SJSA1 (cell line): ENCODE measurements around the gene LRWD1. TPM values are rescaled to one million over a fixed set of nuclear protein-coding genes. Genes with fewer than 3 reads are reported as not detected.
"Not testable (repeated sequence)": the region's sequence is repeated elsewhere in the genome, so short reads cannot be mapped to it uniquely, and the experiment has no call there.

Source experiments
- DNase-seq, 2 experiments: peaks; one replicate each; pipeline ENCODE4 v3.0.0-alpha.2; 2015 to 2020; ENCODE audit warnings: low spot score in 2 of 2, low read depth in 1 of 2
- H3K27ac ChIP-seq: fragments of 250-450 bp; sonication (Bioruptor Pico); 2 replicates; pipeline ENCODE4 v1.5.1; 2020; ENCODE audit warnings: mild to moderate bottlenecking, moderate library complexity
- H3K27me3 ChIP-seq: fragments of 250-450 bp; sonication (Bioruptor Pico); replicated peaks from 2 replicates; pipeline ENCODE4 v1.5.1; 2020; ENCODE audit warnings: mild to moderate bottlenecking, moderate library complexity
- H3K36me3 ChIP-seq: fragments of 250-450 bp; sonication (Bioruptor Pico); 2 replicates; pipeline ENCODE4 v1.5.1; 2020; ENCODE audit warnings: mild to moderate bottlenecking
- H3K4me1 ChIP-seq: fragments of 250-450 bp; sonication (Bioruptor Pico); replicated peaks from 2 replicates; pipeline ENCODE4 v1.6.1; 2021; ENCODE audit warnings: mild to moderate bottlenecking
- H3K4me3 ChIP-seq: fragments of 250-450 bp; sonication (Bioruptor Pico); 2 replicates; pipeline ENCODE4 v1.5.1; 2020; ENCODE audit warnings: mild to moderate bottlenecking
- H3K9me3 ChIP-seq: fragments of 250-450 bp; sonication (Bioruptor Pico); replicated peaks from 2 replicates; pipeline ENCODE4 v1.5.1; 2020; ENCODE audit warnings: mild to moderate bottlenecking
- total RNA-seq: library from RNA; depleted of rRNA; stranded (reverse); fragments of >200 nt; shearing (Covaris generic); gene quantifications from 2 replicates; pipeline ENCODE4 v1.2.3, GENCODE V29; 2014

LRWD1 gene
- total RNA-seq, 1 experiment from 2014 or later = 43.3 TPM

DNA sequence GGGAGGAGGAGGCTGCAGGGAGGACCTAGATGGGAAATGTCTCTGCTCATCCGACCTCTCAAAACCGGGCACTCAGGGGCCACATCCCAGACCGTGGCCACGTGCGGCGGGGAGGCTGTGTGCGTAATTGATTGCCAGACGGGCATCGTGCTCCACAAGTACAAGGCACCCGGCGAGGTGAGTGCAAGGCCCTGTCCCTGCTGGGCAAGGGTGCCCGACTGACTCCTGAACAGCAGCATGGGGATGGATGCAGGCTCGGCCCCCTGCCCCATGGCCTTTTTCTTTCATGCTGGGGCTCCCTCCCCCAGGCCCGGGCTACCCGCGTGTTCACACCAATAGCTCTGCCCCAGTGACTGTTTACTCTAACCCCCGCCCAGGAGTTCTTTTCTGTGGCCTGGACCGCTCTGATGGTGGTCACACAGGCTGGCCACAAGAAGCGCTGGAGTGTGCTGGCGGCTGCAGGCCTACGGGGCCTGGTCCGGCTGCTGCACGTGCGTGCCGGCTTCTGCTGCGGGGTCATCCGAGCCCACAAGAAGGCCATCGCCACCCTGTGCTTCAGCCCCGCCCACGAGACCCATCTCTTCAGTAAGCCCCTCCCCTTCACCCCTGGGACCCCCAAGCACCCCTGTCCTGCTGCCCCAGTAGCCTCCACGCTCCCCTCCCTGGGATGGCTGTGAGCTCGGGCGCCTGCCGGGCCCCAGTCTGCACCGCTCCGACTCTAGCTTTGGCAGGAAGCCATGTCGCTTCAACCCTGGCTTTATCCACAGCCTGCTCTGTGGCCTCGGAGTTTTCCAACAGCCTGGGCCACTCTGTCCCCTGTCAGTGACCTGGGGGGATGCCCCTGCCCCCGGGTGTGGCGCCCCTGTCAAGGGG lies 3.9 kb downstream of the LRWD1 start:
- Histone ChIP-seq H3K27me3 (no peaks in the 10 kb centered on the region), H3K9me3 (0 out of 2 replicates have a peak, but pooled peaks cover 2% of the 10 kb centered on the region), H3K4me1 (peaks cover 13% of the 10 kb centered on the region), H3K4me3 (no peak overlapping the region), H3K27ac (no peak overlapping the region), H3K36me3 (peaks cover 81% of the 10 kb centered on the region)
- no peak for DNase-seq

DNA sequence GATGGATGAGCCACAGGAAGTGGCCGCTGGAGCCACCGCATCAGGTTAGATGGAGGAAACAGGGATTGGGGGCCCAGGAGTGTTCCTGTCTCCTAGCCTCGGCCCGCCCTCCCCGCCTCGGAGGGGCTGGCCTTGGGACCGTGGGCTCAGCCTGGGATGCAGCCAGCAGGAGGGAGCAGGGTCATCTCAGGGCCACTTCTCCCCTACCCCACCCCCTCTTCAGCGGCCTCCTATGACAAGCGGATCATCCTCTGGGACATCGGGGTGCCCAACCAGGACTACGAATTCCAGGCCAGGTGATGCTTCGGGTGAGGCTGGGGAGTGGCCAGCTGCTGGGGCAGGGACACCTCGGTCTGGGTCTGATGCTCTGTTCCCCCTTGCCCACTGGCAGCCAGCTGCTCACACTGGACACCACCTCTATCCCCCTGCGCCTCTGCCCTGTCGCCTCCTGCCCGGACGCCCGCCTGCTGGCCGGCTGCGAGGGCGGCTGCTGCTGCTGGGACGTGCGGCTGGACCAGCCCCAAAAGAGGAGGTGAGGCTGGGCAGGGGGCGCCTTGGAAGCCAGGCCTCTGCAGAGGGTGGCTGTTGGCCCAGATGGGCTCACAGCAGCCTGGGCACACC lies 4.7 kb downstream of the LRWD1 start:
- no peak for DNase-seq
- H3K27me3 ChIP-seq = no peaks in the 10 kb centered on the region
- 0 out of 2 replicates have a peak, but pooled peaks cover 1% of the 10 kb centered on the region for H3K9me3 ChIP-seq
- peaks cover 10% of the 10 kb centered on the region for H3K4me1 ChIP-seq
- H3K4me3 ChIP-seq = no peak overlapping the region
- H3K36me3 ChIP-seq = peaks cover 80% of the 10 kb centered on the region
- H3K27ac ChIP-seq = no peak overlapping the region

DNA sequence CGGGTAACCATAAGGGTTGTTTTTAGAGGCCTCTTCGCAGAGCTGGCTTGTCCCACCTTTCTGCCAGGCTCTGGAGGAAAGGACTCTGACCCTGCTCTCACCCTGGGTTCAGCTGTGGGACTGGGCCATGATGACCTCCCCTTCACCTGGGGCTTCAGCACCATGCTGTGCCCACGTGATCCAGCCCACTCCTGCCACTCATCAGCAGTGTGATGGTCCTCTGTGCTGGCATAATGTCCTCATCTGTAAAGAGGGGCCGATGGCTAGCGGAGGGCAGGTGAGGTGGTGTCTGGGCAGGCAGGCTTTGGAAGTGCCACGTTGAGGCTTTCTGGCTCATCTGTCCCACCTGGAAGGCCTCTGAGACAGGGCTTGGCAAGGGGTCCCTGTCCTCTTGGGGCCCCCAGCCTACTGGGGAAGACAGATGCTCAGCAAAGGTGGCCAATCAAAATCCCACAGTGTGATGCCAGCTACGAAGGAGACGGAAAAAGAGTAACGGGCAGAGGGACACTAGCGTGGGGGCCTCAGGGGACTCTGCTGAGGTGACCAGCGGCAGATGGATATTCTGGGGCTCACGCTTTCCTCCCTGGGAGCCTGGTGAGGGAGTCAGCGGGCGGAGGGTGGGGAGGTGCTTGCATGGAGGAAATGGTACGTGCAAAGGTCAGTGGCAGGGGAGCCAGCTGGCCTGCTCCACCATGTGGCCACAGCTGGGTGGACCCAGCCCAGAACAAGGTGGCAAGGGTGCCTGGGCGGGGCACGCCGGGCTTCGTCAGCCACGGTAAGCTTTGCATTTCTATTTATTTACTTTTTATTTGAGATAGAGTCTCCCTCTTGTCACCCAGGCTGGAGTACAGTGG lies 5.4 kb downstream of the LRWD1 start:
- no peak overlapping the region for H3K4me3 ChIP-seq

DNA sequence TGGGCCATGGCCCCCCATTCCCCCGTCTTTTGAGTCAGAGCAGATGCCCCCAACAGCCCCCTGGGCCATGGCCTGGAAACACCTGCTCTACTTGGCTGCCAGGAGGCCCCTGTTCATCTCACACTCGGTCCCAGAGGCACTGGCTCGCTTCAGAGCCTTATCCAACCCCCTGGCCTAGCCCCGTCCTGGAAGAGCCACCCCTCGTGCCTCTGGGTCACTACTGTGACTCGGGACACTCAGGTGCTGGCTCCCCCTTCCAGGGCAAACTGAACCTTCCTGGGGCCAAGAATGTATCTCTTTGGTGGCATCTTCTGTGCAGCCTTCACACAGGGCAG lies 7.0 kb downstream of the LRWD1 start:
- no peaks in the 10 kb centered on the region; the same call in 1 of the 2 replicates for H3K4me1 ChIP-seq
- peaks cover 71% of the 10 kb centered on the region for H3K36me3 ChIP-seq
- no peak overlapping the region for H3K27ac ChIP-seq
- no peaks in the 10 kb centered on the region for H3K9me3 ChIP-seq
- H3K4me3 ChIP-seq = no peak overlapping the region
- no peaks in the 10 kb centered on the region for H3K27me3 ChIP-seq
- DNase-seq = no peak

More for the DNA sequence above, 5.4 kb downstream of the LRWD1 start:
- Histone ChIP-seq H3K27ac (no peak overlapping the region), H3K36me3 (peaks cover 78% of the 10 kb centered on the region), H3K27me3 (no peaks in the 10 kb centered on the region), H3K4me1 (peaks cover 10% of the 10 kb centered on the region), H3K9me3 (no peaks in the 10 kb centered on the region)
- no peak for DNase-seq

DNA sequence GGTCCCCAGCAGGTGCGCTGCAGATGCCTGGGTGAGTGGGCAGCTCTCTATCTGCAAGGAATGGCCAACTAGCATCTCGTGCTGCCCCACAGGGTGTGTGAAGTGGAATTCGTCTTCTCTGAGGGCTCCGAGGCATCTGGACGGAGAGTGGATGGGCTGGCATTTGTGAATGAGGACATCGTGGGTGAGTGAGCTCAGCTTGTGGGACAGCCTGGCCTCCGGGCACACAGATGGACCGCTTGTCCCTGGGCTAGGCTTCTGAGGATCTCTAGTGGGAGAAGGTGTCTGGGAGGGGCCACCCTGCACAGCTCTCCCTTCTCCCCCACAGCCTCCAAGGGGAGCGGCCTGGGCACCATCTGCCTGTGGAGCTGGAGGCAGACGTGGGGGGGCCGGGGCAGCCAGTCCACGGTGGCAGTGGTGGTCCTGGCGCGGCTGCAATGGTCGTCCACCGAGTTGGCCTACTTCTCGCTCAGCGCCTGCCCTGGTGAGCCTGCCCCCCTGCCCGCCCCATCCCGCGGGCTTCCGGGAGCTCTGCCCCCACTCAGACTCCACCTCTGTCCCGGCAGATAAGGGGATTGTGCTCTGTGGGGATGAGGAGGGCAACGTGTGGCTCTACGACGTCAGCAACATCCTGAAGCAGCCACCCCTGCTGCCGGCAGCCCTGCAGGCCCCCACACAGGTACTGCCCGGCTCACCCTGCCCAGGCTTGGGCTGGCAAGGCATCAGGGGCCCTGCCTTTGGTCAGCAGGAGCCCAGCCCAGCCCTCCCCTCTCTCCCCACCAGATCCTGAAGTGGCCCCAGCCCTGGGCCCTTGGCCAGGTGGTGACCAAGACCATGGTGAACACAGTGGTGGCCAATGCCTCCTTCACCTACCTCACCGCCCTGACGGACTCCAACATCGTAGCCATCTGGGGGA lies 7.6 kb downstream of the LRWD1 start:
- Histone ChIP-seq H3K27ac (no peak overlapping the region), H3K4me3 (no peak overlapping the region), H3K9me3 (no peaks in the 10 kb centered on the region), H3K4me1 (no peaks in the 10 kb centered on the region; the same call in 1 of the 2 replicates), H3K36me3 (peaks cover 65% of the 10 kb centered on the region), H3K27me3 (no peaks in the 10 kb centered on the region)
- no peak for DNase-seq

DNA sequence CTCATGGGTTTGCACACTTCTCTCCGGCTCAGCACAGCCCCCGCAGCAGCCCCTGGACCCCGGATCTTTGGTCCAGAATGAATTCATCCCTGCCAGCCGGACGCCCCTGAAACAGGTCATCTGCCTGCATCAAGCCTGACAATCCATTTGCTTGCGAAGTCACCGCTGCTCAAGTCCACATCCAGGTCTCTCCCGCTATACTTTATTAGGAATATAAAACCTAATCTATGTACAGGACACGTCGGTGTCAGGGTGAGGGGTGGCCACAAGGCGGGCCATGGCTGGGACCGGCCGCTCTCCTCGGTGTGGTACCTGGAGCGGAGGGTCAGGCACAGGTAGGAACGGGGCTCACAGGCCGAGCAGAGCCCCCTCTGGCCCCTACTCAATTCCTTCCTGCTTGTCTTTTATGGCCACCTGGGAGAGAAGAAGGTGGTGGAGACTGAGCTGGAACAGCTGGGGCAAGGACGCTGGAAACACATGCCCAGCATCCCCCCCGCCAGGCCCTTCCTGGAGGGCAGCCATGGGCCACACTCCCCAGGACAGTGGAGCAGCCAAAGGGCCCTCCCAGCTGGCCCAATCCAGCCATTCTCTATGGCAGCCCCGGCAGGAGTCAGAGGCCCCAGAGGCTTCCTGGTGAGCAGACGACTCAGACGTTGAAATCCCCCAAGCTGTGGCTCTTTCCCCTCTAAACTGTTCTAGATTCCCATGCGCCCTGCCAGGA lies 8.6 kb downstream of the LRWD1 start:
- Histone ChIP-seq H3K36me3 (peaks cover 54% of the 10 kb centered on the region), H3K9me3 (no peaks in the 10 kb centered on the region), H3K4me1 (no peaks in the 10 kb centered on the region), H3K27ac (no peak overlapping the region), H3K4me3 (no peak overlapping the region), H3K27me3 (no peaks in the 10 kb centered on the region)
- DNase-seq = no peak

DNA sequence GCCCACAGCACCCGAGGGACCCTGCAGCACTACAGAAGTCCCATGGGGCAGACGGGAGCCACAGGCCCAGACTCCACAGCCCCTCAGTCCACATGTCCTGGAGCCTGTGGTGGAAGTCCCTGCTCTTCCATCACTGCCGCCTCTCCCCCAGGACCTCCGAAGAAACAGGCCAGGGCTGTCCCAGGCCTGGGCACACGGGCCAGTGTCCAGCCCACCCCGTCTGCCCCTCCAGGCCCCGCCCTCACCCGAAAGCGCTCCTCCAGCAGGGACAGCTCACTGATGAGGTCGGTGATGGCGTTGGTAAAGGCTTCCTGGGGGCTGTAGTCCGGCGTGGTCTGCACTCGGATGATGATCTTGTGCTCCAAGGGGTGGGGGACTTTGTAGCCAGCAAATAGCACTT lies 9.3 kb downstream of the LRWD1 start:
- not testable (repeated sequence) for H3K27ac ChIP-seq, H3K27me3 ChIP-seq, DNase-seq, H3K4me3 ChIP-seq, H3K9me3 ChIP-seq, H3K4me1 ChIP-seq
- H3K36me3 ChIP-seq = peaks cover 48% of the 10 kb centered on the region

DNA sequence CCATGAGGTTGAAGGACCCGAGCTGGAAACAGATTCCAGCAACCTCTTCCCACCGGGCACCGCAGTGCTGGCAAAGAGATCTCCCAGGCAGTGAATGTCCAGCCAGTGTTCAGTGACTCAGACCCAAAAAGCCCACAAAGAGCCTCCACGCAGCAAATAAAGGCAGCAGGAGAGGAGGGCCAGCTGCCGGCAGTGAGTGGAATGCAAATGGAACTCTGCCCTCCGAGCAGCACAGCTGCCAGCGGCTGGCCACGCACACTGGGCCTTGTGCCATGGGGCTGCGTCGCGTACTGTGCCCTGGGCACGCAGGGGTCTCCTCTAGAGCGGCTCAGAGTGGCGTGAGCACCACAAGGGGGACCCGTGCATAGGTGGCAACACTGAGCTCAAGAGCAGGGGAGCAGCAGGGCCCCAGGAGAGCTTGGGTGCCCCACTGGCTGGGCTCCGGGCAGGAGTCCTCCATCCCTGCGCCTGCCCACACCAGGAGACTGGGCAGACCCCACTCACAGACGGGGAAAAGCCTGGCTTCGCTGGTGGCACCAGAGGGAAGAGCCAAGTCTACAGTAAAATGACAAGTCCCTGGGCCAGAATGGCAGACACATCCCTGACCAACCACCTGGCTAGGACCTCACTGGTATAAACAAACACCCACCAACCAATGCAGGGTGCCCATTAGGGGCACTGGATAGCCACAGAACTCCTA lies 10.1 kb downstream of the LRWD1 start:
- not testable (repeated sequence) for H3K9me3 ChIP-seq, H3K27ac ChIP-seq, H3K4me1 ChIP-seq, H3K27me3 ChIP-seq, H3K4me3 ChIP-seq, DNase-seq
- peaks cover 40% of the 10 kb centered on the region for H3K36me3 ChIP-seq

DNA sequence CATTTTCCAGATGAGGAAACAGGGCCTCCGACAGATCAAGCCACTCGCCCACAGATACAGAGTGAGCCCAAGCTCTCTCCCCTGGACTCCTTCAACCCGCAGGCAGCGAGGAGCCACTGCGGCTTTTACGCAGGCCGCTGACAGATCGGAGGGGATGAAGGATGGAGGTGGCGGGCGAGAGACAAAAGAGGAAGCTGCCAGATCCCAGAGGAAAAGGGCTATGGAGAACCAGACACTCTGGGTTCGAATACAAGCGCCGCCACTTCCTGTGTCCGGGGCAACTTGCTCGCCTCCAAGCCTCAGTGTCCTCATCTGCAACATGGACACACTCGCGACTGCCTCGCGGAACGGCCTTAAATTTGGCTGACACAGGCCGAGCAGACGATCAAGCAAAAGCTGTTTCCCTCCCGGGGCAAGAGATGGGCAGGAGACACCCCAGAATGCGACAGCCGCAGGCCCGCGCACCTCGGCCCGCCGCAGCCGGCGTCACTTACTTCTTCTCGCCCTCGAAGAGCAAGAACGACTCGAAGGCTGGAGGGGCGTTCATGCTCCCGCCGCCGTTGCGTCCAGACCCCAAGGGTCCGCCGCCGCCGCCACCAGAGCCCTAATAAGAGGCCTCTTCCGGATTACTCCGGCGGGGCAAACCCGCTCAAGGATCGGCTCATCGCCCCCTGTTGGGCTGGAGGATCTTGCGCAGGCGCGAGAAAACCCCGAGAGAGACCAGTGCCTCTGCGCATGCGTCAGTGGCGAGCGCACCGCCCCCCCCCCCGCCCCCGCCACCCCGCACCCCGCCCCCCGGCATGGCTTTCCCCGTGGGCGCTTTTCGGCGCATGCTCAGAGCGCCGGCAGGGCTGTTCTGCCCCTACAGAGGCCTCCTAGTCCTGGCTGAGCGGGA lies 13.8 kb downstream of the LRWD1 start, which contains the start of gene POLR2J:
Gene POLR2J (minus strand): TSS at position 609 of the 895 bp plus-strand sequence. CDS start 62 bp downstream, at position 547.
- H3K9me3 ChIP-seq, H3K36me3 ChIP-seq, H3K4me1 ChIP-seq, H3K27ac ChIP-seq, H3K27me3 ChIP-seq: not testable (repeated sequence)
- peak; percentile 64 to 92 for DNase-seq
- H3K4me3 ChIP-seq = peak within 1 kb of the TSS; percentile 43

DNA sequence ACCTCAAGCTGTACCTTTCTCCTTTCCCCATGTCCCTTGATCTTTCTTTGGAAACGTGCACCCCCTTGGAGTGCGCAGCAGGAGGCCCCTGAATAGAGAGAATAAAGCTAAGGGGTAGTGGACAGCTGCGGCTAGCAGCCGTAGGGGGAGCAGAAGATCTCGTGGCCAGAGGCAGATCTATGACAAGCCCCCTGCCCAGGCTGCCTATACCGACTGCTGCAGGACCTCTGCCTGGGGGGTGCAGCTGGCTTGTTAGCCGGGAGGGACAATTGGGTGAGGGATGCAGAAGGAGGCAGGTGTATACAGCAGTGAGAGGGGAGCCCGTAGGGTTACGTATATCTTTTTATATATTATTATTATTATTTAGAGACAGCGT lies 14.4 kb downstream of the LRWD1 start:
- not testable (repeated sequence) for H3K4me3 ChIP-seq, H3K9me3 ChIP-seq, DNase-seq, H3K27me3 ChIP-seq, H3K4me1 ChIP-seq, H3K36me3 ChIP-seq, H3K27ac ChIP-seq

DNA sequence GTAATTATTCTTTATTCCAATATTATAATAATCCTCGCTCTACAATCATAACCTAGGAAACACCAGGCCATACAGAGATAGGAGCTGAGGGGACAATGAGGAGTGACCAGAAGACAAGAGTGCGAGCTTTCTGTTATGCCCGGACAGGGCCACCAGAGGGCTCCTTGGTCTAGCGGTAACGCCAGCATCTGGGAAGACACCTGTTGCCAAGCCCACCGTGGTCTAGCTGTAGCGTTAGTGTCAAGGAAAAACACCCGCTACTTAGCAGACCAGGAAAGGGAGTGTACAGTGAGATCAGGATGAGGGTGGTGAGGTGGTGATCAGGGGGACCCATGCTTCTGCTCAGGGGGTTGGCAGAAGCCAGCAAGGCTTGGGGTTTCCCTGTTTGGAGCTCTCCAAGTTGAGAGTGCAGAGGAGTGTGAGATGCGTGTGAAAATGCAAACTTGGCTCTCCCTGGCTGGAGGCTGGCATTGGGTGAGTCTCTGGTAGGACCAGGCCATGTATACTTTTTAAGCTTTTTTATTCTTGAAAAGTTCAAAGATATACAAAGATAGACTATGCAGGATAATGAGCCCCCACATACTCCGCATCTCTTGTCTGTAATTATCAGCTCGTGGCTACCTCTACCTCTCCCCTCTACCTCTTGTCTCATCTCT lies 15.3 kb downstream of the LRWD1 start:
- peak in 1 of 2 experiments; percentile 56 for DNase-seq
- H3K4me3 ChIP-seq, H3K36me3 ChIP-seq, H3K4me1 ChIP-seq, H3K9me3 ChIP-seq, H3K27me3 ChIP-seq, H3K27ac ChIP-seq: not testable (repeated sequence)
